MCF 10A (cell line): ENCODE results near the gene KIAA1755. TPM values are rescaled to one million over a fixed set of nuclear protein-coding genes. Genes with fewer than 3 reads are reported as not detected.
A peak's percentile ranks its signal among the peaks of the same experiment; 100 is the strongest.

Source experiments
- BruUV-seq: library from RNA; stranded (reverse); fragments of 400-500 nt; replicated peaks from 2 replicates; lab custom pipeline; 2021; lab: Mats Ljungman, UMichigan
- CTCF ChIA-PET: fragments of 300-600 bp; sonication (Branson Sonifier 250); formaldehyde crosslinking; extraction: SDS; loops from one replicate; lab custom pipeline; 2021; ENCODE audit warnings: antibody characterized with exemption, inconsistent platforms; lab: Yijun Ruan, JAX
- POLR2A ChIA-PET: fragments of 300-600, 350-650 bp; sonication (Branson Sonifier 250); formaldehyde crosslinking; extraction: SDS; loops from one replicate; lab custom pipeline; 2020; ENCODE audit warnings: antibody characterized with exemption, inconsistent platforms; lab: Yijun Ruan, JAX
- DNase-seq: peaks from one replicate; pipeline ENCODE4 v3.0.0-alpha.2; 2018; ENCODE audit not compliant: unreplicated experiment
- H3K27ac Mint-ChIP-seq: one replicate; pipeline ENCODE4 v1.8.0; 2022; ENCODE audit warnings: mild to moderate bottlenecking, low read depth, mixed read lengths; ENCODE audit not compliant: unreplicated experiment
- H3K27me3 Mint-ChIP-seq: one replicate; pipeline ENCODE4 v1.8.0; 2022; ENCODE audit warnings: mixed read lengths; ENCODE audit not compliant: insufficient read depth, unreplicated experiment
- H3K36me3 Mint-ChIP-seq: one replicate; pipeline ENCODE4 v1.8.0; 2022; ENCODE audit warnings: mild to moderate bottlenecking, moderate library complexity, mixed read lengths; ENCODE audit not compliant: insufficient read depth, unreplicated experiment
- H3K4me1 Mint-ChIP-seq: one replicate; pipeline ENCODE4 v1.8.0; 2022; ENCODE audit warnings: mixed read lengths; ENCODE audit not compliant: insufficient read depth, unreplicated experiment
- H3K4me3 Mint-ChIP-seq: one replicate; pipeline ENCODE4 v1.8.0; 2022; ENCODE audit warnings: mild to moderate bottlenecking, moderate library complexity, mixed read lengths; ENCODE audit not compliant: unreplicated experiment
- H3K9me3 Mint-ChIP-seq: one replicate; pipeline ENCODE4 v1.8.0; 2022; ENCODE audit warnings: mixed read lengths; ENCODE audit not compliant: unreplicated experiment
- intact Hi-C: fragments of 100-400 bp; cut with micrococcal nuclease; formaldehyde crosslinking; loops from 2 replicates; pipeline ENCODE4 v1.14.1; 2022
- total RNA-seq: library from RNA; stranded (reverse); gene quantifications from 2 replicates; pipeline ENCODE4 v1.2.3, GENCODE V29; 2022
- TF ChIP-seq, protein P1 (sequence below): fragments of 200-600 bp; IDR thresholded peaks from one replicate; pipeline ENCODE4 v1.8.0; 2022; ENCODE audit warnings: antibody characterized with exemption, mild to moderate bottlenecking; ENCODE audit not compliant: unreplicated experiment

KIAA1755 gene
- total RNA-seq, 1 experiment from 2014 or later, result not detected

DNA sequence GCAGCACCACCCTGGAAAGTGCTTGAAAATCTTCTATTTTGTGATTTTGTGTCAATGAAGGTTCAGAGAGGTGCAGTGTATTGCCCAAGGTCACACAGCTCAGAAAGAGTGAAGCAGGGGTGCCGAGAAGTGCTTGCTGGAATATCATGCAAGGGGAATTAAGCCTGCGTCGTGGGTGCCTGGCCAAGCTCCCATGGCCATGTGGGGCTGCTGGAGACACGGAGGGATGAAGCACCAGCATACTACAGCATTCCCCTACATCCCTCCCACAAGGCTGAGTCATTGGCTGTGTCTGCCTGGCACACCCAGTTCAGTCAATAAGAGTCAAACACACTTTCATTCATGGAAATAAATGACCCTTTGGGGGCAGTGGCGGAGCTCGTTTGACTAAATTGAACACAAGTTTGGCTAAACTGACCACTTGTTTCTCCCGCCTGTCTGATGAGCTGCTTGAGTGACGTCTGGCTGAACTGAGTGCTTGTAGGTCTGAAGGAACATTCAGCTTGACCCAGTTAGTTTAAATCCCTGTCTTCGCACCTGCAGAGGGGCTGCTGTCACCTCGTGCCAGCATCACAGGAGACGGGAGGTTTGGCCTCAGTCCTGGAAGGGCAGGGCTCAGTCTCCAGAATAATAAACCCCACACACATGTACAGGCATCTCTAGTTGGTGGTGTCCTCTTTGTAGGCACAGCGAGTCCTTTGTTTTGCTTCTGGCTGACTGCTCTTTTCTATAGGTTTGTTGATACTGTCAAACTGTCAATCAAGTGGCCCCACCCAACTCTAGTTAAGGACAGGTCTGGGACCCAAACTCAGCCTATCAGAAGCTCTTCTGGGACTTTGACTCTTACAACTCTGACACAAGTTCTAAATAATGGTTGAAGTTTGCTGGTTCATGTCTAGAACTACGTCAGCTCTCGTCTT is 87.0 kb downstream of the KIAA1755 start:
- peak overlapping the region; percentile 2 for H3K27ac Mint-ChIP-seq
- H3K4me3 Mint-ChIP-seq, result no peak overlapping the region
- H3K27me3 Mint-ChIP-seq, result no peaks in the 10 kb centered on the region
- TF ChIP-seq, protein P1, sequence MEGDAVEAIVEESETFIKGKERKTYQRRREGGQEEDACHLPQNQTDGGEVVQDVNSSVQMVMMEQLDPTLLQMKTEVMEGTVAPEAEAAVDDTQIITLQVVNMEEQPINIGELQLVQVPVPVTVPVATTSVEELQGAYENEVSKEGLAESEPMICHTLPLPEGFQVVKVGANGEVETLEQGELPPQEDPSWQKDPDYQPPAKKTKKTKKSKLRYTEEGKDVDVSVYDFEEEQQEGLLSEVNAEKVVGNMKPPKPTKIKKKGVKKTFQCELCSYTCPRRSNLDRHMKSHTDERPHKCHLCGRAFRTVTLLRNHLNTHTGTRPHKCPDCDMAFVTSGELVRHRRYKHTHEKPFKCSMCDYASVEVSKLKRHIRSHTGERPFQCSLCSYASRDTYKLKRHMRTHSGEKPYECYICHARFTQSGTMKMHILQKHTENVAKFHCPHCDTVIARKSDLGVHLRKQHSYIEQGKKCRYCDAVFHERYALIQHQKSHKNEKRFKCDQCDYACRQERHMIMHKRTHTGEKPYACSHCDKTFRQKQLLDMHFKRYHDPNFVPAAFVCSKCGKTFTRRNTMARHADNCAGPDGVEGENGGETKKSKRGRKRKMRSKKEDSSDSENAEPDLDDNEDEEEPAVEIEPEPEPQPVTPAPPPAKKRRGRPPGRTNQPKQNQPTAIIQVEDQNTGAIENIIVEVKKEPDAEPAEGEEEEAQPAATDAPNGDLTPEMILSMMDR, result no peak
- H3K4me1 Mint-ChIP-seq, result peaks cover 36% of the 10 kb centered on the region
- ChIA-PET CTCF (interaction anchor here (0.5 to 8.8 kb wide), 14 partner anchors 9 to 226 kb away, joined by 3 to 146 read pairs (median 4); no protein-coding TSS in a partner anchor), POLR2A (interaction anchor here (0.9 to 1.9 kb wide), 7 partner anchors 11 to 140 kb away, joined by 3 to 11 read pairs (median 4); partner anchors contain the start of gene RPRD1B)
- peak; percentile 84 for DNase-seq
- H3K36me3 Mint-ChIP-seq, result no peaks in the 10 kb centered on the region
- intact Hi-C loops, result loop anchor here (1.0 to 5.0 kb wide), 4 partner anchors 48 to 134 kb away; no protein-coding TSS in a partner anchor
- H3K9me3 Mint-ChIP-seq, result no peaks in the 10 kb centered on the region
- no TSS peak for BruUV-seq

DNA sequence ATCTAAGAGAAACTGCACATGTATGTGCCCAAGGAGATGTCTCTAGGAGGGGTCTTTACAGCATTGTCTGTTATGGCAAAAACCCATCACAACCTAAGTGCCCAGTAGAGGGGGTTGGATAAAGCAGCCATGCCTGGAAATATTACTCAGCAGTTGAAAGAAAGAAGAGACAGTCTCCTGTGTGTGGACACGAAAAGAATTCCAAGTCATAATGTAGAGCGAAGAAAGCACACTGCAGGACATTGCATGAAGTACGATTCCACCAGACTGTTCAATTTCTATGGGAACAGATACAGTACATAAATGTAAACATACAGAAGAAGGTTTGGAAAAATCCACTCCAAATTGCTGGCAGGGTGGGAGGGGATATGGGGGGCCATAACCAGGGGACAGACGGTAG is 88.1 kb downstream of the KIAA1755 start:
- no peak for DNase-seq
- Mint-ChIP-seq H3K27me3 (no peaks in the 10 kb centered on the region), H3K4me3 (no peak overlapping the region), H3K4me1 (peaks cover 47% of the 10 kb centered on the region), H3K27ac (no peak overlapping the region), H3K9me3 (no peaks in the 10 kb centered on the region), H3K36me3 (no peaks in the 10 kb centered on the region)
- intact Hi-C loops, result loop anchor here (2.0 to 5.0 kb wide), 3 partner anchors 100 to 135 kb away; no protein-coding TSS in a partner anchor
- ChIA-PET POLR2A (interaction anchor here (1.3 to 1.9 kb wide), 4 partner anchors 20 to 99 kb away, joined by 4 to 11 read pairs (median 6); no protein-coding TSS in a partner anchor), CTCF (interaction anchor here (0.6 to 8.8 kb wide), 12 partner anchors 8 to 736 kb away, joined by 3 to 146 read pairs (median 4); no protein-coding TSS in a partner anchor)
- TF ChIP-seq, protein P1, result no peak
- BruUV-seq, result no TSS peak

DNA sequence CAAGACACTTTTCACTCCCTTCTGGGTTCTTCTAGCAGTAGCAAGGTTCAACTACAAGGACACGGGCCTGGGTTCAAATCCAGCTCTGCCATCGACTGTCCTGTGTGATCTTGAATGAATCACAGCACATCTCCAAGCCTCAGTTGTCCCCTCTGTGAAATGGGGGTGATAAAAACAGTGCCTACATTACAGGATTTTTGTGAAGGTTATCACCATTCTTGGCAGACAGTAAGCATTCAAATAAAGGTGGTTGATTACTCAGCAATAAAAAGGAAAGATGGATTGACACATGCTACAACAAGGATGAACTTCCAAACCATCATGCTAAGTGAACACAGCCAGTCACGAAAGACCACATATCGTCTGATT is 88.9 kb downstream of the KIAA1755 start:
- DNase-seq, result no peak
- TF ChIP-seq, protein P1, result no peak
- intact Hi-C loops, result loop anchor here (2.0 to 5.0 kb wide), 3 partner anchors 99 to 136 kb away; no protein-coding TSS in a partner anchor
- no peaks in the 10 kb centered on the region for H3K9me3 Mint-ChIP-seq
- no peaks in the 10 kb centered on the region for H3K36me3 Mint-ChIP-seq
- CTCF ChIA-PET, result interaction anchor here (0.9 to 8.8 kb wide), 2 partner anchors 50 to 113 kb away, joined by 3 to 146 read pairs; no protein-coding TSS in a partner anchor
- POLR2A ChIA-PET, result no interaction called here
- H3K4me3 Mint-ChIP-seq, result no peak overlapping the region
- peaks cover 48% of the 10 kb centered on the region for H3K4me1 Mint-ChIP-seq
- H3K27ac Mint-ChIP-seq, result no peak overlapping the region
- H3K27me3 Mint-ChIP-seq, result no peaks in the 10 kb centered on the region
- no TSS peak for BruUV-seq
